Uterus (tissue), 2 donors: ENCODE measurements around the gene MBNL1.

ENCODE experiments used
- CTCF ChIP-seq, 4 experiments: fragments of 200-600 bp in 2 of 4; fragments of 450-650 bp in 2 of 4; sonication (generic) in 2 of 4; IDR thresholded peaks; one replicate each; pipeline ENCODE4 v1.5.1; 2016 to 2019; ENCODE audit warnings: antibody characterized with exemption in 4 of 4, mild to moderate bottlenecking in 2 of 4, moderate library complexity in 1 of 4
- POLR2A ChIP-seq, 2 donors: fragments of 450-650 bp; IDR thresholded peaks; one replicate each; pipeline ENCODE4 v1.6.1; 2016; ENCODE audit warnings: antibody characterized with exemption in 2 of 2, mild to moderate bottlenecking in 1 of 2, moderate library complexity in 1 of 2

GRCh38 chr3:152348436-152349177 lies 79.9 kb downstream of the MBNL1 start:
- TF ChIP-seq CTCF (IDR thresholded peaks at IDR 0.05) (no peak), POLR2A (IDR thresholded peaks at IDR 0.05) (no peak)
